HK-2 (cell line): ENCODE data around the gene THOC7.

ENCODE experiments used
- DNase-seq: peaks from one replicate; pipeline ENCODE4 v3.0.0-alpha.2; 2018; ENCODE audit not compliant: unreplicated experiment

Gene THOC7

GRCh38 chr3:63842127-63842526 is 21.5 kb downstream of the THOC7 start:
- no peak for DNase-seq

GRCh38 chr3:63841704-63842103 is 21.9 kb downstream of the THOC7 start:
- DNase-seq, result no peak

- no peak for DNase-seq
Observed at GRCh38 chr3:63832395-63832794, 31.2 kb downstream of the THOC7 start.

- DNase-seq, result no peak
Observed at GRCh38 chr3:63830526-63830925, 33.1 kb downstream of the THOC7 start.

- DNase-seq, result no peak
Observed at GRCh38 chr3:63824309-63824708, 39.3 kb downstream of the THOC7 start.

GRCh38 chr3:63819151-63819398 is 44.5 kb downstream of the THOC7 start, which contains the start of gene C3orf49:
Gene C3orf49, plus strand, starts transcription at chr3:63819299. Its CDS starts 173 bp downstream, at chr3:63819472.
- DNase-seq, result no peak

GRCh38 chr3:63818282-63819150 is 45.1 kb downstream of the THOC7 start:
- DNase-seq, result peak; percentile 44

GRCh38 chr3:63817225-63817624 is 46.4 kb downstream of the THOC7 start:
- DNase-seq, result no peak

- no peak for DNase-seq
Observed at GRCh38 chr3:63814237-63814636, 49.4 kb downstream of the THOC7 start.

GRCh38 chr3:63809607-63810006 is 54.0 kb downstream of the THOC7 start:
- DNase-seq, result peak; percentile 45

GRCh38 chr3:63808633-63809032 is 55.0 kb downstream of the THOC7 start:
- DNase-seq, result no peak

GRCh38 chr3:63807961-63808565 is 55.5 kb downstream of the THOC7 start:
- DNase-seq, result no peak

GRCh38 chr3:63803911-63804310 is 59.7 kb downstream of the THOC7 start:
- DNase-seq, result no peak

- no peak for DNase-seq
Observed at GRCh38 chr3:63800097-63800496, 63.5 kb downstream of the THOC7 start.

GRCh38 chr3:63798949-63799348 is 64.7 kb downstream of the THOC7 start:
- no peak for DNase-seq

GRCh38 chr3:63798544-63798943 is 65.1 kb downstream of the THOC7 start:
- no peak for DNase-seq

- no peak for DNase-seq
Observed at GRCh38 chr3:63795438-63795837, 68.2 kb downstream of the THOC7 start.

GRCh38 chr3:63791974-63792373 is 71.6 kb downstream of the THOC7 start:
- no peak for DNase-seq
